GM19452 (cell line): Measurements from ENCODE around the gene RIOK3.

Experiments used
- ATAC-seq: cut with Tn5 transposase; IDR thresholded peaks from one replicate; pipeline ENCODE4 v1.9.1; 2021; ENCODE audit not compliant: unreplicated experiment

The RIOK3 gene

DNA sequence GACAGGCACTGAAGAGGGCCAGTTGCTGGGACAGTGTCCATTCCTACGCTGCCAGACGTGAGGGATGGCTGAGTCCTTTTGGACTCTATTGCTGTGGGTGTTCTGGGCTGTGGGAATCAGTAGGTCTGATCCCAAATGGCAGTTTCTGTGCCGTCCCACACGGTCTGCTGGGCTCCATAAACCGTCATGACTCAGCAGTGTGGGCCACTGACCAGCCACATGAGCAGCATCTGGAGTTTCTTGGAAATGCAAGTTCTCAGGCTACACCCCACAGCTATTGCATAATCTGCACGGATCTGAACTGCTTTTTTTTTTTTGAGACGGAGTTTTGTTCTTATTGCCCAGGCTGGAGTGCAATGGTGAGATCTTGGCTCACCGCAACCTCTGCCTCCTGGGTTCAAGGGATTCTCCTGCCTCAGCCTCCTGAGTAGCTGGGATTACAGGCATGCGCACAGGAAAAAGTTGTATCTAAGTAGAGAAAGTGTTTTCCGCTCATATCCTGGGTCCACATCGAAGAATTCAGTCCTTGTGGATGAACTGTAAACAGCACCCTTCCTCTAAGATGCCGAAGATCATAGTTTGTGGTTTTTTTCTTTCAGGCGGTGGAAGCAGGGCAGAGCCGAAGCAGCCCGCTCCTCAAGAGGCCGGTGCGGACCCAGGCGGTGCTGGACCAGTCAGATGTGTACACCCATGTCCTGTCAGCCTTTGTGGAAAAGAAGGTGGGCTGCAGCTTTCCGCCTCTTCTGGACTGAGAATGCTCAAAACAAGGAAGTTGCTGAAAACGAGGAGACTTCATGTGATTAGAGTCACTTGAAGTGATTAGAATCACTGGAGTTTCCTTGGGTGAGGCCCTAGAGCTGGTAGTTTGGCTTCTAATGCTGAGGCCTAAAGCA lies 75.7 kb downstream of the RIOK3 start:
- no peak for ATAC-seq

DNA sequence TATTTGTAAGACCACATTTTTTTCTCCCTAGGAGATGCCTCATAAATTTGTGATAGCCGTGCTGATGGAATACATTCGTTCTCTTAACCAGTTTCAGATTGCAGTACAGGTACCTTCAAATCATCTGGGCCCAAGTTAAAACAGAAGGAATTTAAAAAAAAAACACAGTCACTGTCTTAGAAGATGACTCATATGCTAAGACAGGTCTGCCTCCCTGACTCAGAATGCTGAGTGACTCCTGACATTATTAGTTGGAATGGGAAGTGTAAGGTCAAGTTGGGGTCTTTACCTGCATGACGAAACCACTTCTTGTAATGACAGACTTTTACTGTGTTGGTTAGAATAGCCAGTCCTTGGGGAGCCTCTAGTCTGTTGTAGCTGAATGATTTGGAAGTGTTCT lies 76.5 kb downstream of the RIOK3 start:
- no peak for ATAC-seq

DNA sequence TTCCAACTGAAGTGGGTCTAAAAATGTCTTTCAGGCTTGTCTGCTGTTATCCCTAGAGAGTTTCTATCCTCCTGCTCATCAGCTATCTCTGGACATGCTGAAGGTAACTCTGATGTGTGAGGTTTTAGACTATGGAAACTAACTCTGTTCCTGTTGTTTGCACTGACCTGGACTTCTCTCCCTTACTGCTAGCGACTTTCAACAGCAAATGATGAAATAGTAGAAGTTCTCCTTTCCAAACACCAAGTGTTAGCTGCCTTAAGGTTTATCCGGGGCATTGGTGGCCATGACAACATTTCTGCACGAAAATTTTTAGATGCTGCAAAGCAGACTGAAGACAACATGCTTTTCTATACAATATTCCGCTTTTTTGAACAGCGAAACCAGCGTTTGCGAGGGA lies 77.1 kb downstream of the RIOK3 start:
- no peak for ATAC-seq

DNA sequence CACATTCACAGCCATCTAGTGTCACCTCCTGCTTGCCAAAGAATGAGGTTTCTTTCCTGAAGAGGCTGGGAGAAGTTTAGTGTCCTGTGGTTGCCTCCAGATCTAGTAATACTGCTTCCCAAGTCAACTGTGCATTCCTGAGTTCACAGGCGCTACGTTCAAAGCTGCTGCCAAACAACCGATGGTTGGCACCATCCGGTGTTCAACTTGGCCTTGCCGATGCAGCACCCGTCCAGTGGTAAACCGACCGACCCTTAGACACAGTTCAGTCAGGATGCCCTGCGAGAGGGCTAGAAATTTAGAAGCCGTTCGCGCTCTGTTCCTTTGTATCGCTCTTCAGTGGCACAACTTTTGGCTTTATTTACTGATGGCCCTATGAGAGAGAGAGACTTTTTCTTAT lies 78.8 kb downstream of the RIOK3 start:
- ATAC-seq = no peak
